ENCODE measurements around the gene HEG1.

DNA sequence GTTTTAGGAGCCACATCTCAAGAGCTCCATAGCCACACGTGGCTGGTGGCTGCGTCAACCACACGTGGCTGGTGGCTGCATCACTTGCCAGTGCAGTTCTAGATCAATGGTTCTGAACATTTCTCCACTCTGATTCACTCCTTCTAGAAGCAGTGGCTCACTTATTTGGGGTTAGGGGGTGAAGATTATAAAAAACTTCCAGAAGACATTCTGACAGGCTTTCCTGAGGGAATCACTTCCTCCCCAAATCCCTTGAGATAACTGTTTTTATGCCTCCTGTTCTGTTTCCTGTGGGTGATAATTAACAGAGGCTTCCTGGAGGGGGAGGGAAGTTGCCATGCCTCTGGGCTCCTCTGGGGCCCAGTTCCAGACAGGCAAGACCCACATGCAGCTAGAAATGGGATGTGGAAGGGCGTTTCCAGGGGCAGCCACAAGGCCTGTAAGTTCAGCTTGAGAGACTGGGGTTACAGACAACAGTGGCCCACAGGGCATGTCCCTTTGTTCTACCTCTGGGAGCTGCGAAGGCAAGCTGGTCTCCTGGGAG, 23.6 kb downstream of the HEG1 start:
- TF ChIP-seq, protein P1, sequence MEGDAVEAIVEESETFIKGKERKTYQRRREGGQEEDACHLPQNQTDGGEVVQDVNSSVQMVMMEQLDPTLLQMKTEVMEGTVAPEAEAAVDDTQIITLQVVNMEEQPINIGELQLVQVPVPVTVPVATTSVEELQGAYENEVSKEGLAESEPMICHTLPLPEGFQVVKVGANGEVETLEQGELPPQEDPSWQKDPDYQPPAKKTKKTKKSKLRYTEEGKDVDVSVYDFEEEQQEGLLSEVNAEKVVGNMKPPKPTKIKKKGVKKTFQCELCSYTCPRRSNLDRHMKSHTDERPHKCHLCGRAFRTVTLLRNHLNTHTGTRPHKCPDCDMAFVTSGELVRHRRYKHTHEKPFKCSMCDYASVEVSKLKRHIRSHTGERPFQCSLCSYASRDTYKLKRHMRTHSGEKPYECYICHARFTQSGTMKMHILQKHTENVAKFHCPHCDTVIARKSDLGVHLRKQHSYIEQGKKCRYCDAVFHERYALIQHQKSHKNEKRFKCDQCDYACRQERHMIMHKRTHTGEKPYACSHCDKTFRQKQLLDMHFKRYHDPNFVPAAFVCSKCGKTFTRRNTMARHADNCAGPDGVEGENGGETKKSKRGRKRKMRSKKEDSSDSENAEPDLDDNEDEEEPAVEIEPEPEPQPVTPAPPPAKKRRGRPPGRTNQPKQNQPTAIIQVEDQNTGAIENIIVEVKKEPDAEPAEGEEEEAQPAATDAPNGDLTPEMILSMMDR (IDR thresholded peaks at IDR 0.05 in 4 of 5, conservative IDR thresholded peaks at IDR 0.05 in 1 of 5) = no peak
- TF ChIP-seq POLR2A (IDR thresholded peaks at IDR 0.05) = no peak

Measured in gastrocnemius medialis (tissue), 4 donors.